Measurements from ENCODE around the gene ANO3.

DNA sequence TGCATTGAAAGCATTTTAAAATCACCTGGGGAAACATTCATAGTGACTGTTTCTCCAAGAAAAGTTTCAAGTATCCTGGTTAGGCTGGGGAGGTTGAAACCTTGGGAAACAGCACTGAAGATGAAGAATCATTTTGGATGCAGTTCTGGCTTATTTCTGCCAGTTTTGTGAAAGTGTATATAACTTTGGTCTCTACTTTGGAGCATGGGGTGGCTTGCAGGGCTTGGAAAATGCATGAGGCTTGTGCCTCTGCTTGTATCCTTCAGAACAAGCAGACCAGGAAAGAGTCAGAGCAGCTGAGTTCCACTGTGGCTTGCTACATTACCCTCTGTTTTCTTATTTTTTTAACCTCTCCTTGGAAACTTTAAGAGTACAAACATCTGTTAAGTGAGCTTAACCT lies 370.5 kb downstream of the ANO3 start:
- TF ChIP-seq, protein P1, sequence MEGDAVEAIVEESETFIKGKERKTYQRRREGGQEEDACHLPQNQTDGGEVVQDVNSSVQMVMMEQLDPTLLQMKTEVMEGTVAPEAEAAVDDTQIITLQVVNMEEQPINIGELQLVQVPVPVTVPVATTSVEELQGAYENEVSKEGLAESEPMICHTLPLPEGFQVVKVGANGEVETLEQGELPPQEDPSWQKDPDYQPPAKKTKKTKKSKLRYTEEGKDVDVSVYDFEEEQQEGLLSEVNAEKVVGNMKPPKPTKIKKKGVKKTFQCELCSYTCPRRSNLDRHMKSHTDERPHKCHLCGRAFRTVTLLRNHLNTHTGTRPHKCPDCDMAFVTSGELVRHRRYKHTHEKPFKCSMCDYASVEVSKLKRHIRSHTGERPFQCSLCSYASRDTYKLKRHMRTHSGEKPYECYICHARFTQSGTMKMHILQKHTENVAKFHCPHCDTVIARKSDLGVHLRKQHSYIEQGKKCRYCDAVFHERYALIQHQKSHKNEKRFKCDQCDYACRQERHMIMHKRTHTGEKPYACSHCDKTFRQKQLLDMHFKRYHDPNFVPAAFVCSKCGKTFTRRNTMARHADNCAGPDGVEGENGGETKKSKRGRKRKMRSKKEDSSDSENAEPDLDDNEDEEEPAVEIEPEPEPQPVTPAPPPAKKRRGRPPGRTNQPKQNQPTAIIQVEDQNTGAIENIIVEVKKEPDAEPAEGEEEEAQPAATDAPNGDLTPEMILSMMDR (IDR thresholded peaks at IDR 0.05) = no peak
- no peak for TF ChIP-seq POLR2A (IDR thresholded peaks at IDR 0.05)
